ENCODE measurements around the gene SCO2. TPM values are rescaled to one million over a fixed set of nuclear protein-coding genes. Genes with fewer than 3 reads are reported as not detected.

Gene SCO2
- total RNA-seq, 4 donors from 2014 or later: 3.5 to 3.9 TPM; not detected in 2

DNA sequence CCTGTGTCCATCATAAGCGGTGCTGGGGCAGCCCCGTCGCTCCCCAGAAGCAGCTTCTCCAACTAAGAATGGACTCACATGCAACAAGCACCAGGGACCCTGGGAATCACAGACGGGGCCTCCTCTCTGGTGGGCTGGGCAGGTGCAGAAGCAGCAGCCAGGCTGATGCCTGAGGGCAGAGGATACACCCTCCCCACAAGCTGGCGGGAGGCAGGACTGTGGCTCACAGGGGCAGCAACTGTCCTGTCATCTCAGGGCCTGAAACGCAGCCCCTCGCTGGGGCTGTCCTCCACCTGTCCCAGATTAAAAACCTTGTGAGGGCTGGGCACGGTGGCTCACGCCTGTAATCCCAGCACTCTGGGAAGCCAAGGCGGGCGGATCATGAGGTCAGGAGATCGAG, 47.5 kb downstream of the SCO2 start:
- Histone ChIP-seq H3K4me3 (no peak overlapping the region), H3K27me3 (peaks cover 6 to 18% of the 10 kb centered on the region in 2 donors), H3K9me3 (no peaks in the 10 kb centered on the region), H3K4me1 (peaks cover 0 to 13% of the 10 kb centered on the region in 2 donors), H3K36me3 (no peaks in the 10 kb centered on the region), H3K27ac (no peak overlapping the region)
- intact Hi-C loops (cut with DNase I; ENCODE audit: low total_unique reads): no loop called here
- DNase-seq: no peak
- no peak for TF ChIP-seq POLR2A (IDR thresholded peaks at IDR 0.05)
- TF ChIP-seq, protein P1, sequence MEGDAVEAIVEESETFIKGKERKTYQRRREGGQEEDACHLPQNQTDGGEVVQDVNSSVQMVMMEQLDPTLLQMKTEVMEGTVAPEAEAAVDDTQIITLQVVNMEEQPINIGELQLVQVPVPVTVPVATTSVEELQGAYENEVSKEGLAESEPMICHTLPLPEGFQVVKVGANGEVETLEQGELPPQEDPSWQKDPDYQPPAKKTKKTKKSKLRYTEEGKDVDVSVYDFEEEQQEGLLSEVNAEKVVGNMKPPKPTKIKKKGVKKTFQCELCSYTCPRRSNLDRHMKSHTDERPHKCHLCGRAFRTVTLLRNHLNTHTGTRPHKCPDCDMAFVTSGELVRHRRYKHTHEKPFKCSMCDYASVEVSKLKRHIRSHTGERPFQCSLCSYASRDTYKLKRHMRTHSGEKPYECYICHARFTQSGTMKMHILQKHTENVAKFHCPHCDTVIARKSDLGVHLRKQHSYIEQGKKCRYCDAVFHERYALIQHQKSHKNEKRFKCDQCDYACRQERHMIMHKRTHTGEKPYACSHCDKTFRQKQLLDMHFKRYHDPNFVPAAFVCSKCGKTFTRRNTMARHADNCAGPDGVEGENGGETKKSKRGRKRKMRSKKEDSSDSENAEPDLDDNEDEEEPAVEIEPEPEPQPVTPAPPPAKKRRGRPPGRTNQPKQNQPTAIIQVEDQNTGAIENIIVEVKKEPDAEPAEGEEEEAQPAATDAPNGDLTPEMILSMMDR (IDR thresholded peaks at IDR 0.05): no peak

DNA sequence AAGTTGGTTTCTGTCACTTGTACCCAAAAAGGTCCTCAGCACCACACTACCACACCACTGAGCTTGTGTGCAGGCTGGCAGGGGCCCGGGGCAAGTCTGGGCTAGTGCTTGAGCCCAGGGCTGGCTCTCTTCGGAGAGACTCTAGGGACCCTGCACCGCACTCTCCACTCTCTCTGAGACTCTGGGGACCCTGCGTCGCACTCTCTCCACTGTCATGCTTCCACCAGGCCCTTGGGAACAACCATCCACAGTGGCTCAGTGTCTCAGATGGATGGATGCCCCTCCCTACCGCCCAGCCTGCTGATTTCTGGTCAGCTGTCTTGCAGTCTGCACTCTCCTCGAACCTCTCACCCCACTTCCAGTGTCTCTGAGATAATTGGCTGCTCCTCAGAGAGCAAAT, 48.5 kb downstream of the SCO2 start:
- Histone ChIP-seq H3K4me3 (no peak overlapping the region), H3K4me1 (peaks cover 0 to 15% of the 10 kb centered on the region in 2 donors), H3K27ac (no peak overlapping the region), H3K9me3 (no peaks in the 10 kb centered on the region), H3K27me3 (peaks cover 1 to 9% of the 10 kb centered on the region in 2 donors), H3K36me3 (no peaks in the 10 kb centered on the region)
- intact Hi-C loops (cut with DNase I; ENCODE audit: low total_unique reads): no loop called here
- no peak for DNase-seq
- TF ChIP-seq, protein P1 (IDR thresholded peaks at IDR 0.05): no peak
- TF ChIP-seq POLR2A (IDR thresholded peaks at IDR 0.05): no peak

DNA sequence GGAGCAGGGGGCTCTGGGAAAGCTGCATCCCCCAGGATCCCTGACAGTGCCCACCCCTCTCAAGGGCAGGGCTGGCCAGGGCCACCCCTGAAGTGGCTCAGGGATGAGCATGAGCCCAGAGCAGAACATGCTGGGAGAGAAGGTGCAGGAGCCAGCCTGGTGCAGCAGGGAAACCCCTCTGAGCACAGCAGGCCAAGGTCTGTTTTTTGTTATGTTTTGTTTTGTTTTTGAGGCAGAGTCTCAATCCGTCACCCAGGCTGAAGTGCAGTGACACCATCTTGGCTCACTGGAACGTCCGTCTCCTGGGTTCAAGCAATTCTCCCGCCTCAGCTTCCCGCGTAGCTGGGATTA, 49.8 kb downstream of the SCO2 start:
- Histone ChIP-seq H3K36me3 (no peaks in the 10 kb centered on the region), H3K9me3 (no peaks in the 10 kb centered on the region), H3K27ac (peak overlapping the region; percentile 66 to 85), H3K4me3 (peak overlapping the region in 1 of 2 donors; percentile 43), H3K4me1 (peaks cover 0 to 15% of the 10 kb centered on the region in 2 donors), H3K27me3 (no peaks in the 10 kb centered on the region)
- TF ChIP-seq, protein P1 (IDR thresholded peaks at IDR 0.05): no peak
- TF ChIP-seq POLR2A (IDR thresholded peaks at IDR 0.05): no peak
- DNase-seq: no peak
- intact Hi-C loops (cut with DNase I; ENCODE audit: low total_unique reads): no loop called here

DNA sequence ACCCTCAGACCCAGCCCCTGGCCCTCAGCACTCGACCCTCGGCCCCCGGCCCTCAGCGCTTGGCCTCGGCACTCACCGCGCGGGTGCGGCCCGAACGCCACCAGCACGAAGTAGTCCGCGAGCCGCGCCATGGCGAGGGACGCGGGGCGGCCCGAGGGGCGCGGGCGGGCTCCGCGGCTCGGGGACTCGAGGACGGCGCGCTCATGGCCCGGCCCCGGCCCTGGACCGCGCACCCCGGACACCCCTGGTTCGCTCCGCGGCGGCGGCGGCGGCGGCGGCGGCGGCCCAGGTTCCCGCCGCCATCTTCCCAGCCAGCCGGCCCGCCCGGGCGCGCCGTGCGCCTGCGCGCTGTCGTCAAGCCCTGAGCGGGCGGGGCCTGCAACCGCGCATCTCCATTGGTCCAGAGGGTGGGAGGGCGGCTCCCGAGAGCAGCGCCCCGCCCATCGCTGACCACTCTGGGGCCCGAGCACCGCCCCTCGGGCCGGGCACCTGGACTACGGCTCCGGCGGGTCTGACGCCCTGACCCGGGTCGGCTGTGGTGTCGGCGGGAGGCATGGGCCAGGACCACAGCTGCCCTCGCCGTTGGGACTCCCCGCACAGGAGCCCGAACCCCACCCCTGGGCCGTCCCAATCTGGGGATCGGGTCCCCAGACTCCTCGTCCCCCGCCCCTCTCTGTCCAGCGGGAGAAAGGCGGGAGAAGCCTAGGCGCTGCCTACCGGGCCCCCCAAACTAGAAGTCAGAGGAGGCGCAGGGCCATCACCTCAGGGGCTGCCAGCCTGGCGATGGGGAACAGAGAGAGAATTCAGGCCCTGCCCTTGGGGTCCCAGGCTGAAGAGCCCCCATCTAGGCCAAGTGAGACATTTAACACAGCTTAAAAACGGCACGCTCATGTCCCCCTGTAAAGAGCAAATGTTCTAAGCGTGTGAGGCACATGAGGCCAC, 50.4 kb downstream of the SCO2 start, which contains the start of gene SBF1:
Gene SBF1 (minus strand): TSS at position 326 of the 942 bp plus-strand sequence. CDS start 195 bp downstream, at position 131.
- peak; percentile 71 to 90 for TF ChIP-seq POLR2A (IDR thresholded peaks at IDR 0.05)
- TF ChIP-seq, protein P1 (IDR thresholded peaks at IDR 0.05): peak in 1 of 4 experiments; percentile 10
- H3K4me3 ChIP-seq: peak within 1 kb of the TSS; percentile 43 to 98
- intact Hi-C loops (cut with DNase I; ENCODE audit: low total_unique reads): no loop called here
- H3K36me3 ChIP-seq: no peaks in the 10 kb centered on the region
- peak; percentile 90 to 92 for DNase-seq
- no peaks in the 10 kb centered on the region for H3K9me3 ChIP-seq
- peaks cover 0 to 20% of the 10 kb centered on the region in 2 donors for H3K4me1 ChIP-seq
- H3K27me3 ChIP-seq: no peaks in the 10 kb centered on the region
- H3K27ac ChIP-seq: peak within 1 kb of the TSS; percentile 66 to 85
